Epithelial cell of prostate (primary cell): Measurements from ENCODE around the gene TCP11X2.
"Not testable (repeated sequence)": the region's sequence is repeated elsewhere in the genome, so short reads cannot be mapped to it uniquely, and the experiment has no call there.

ENCODE experiments used
- DNase-seq: peaks from one replicate; pipeline ENCODE4 v3.0.0-alpha.2; 2011; ENCODE audit warnings: low read depth, low spot score
- H3K27ac ChIP-seq: fragments of 450-650 bp; 2 replicates; pipeline ENCODE4 v1.5.1; 2017; ENCODE audit warnings: mild to moderate bottlenecking

Gene TCP11X2

DNA sequence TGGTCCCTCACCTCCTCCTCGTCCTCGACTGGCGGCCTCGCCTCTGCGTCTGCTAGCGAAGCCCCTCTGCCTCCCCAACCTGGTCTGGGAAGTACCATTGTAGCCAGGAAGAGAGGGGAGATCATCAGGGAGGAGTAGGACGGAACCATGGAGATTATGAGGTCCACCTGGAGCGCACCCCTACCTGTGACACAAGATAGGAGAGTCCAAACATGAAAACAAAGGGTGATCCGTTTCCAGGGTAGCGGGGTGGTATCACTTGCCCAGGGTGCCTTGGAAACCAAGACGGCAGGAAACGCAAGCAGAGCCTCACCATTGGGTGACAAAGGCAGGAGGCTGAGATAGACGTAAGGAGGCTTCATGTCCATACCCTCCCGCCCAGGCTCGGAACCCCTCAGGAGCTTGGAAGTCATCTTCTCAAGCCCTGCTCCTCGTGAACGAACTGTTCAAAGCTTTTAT is at the start of gene TCP11X2:
Gene TCP11X2, minus strand, starts transcription at position 51 of the 459 bp plus-strand sequence.
- not testable (repeated sequence) for H3K27ac ChIP-seq, DNase-seq

DNA sequence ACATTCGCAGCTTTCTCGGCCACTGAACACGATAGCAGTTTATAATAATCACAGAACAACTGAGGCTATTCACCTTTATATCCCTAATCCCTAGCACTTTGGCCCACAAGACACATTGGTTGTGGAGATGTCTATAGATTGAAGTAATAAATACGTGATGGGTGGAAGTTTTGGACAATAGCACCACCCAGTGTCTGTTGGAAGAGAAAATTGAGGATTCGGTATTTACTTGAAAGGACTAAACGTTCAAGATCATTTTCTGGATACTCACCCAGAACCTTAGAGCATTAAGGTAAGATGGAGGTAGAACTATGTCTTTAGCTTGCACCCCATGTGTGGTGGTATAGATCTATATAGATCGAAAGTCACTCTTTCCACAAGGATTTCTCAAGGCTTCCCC is 45.7 kb upstream of the TCP11X2 start:
- H3K27ac ChIP-seq: no peak overlapping the region
- DNase-seq: no peak

DNA sequence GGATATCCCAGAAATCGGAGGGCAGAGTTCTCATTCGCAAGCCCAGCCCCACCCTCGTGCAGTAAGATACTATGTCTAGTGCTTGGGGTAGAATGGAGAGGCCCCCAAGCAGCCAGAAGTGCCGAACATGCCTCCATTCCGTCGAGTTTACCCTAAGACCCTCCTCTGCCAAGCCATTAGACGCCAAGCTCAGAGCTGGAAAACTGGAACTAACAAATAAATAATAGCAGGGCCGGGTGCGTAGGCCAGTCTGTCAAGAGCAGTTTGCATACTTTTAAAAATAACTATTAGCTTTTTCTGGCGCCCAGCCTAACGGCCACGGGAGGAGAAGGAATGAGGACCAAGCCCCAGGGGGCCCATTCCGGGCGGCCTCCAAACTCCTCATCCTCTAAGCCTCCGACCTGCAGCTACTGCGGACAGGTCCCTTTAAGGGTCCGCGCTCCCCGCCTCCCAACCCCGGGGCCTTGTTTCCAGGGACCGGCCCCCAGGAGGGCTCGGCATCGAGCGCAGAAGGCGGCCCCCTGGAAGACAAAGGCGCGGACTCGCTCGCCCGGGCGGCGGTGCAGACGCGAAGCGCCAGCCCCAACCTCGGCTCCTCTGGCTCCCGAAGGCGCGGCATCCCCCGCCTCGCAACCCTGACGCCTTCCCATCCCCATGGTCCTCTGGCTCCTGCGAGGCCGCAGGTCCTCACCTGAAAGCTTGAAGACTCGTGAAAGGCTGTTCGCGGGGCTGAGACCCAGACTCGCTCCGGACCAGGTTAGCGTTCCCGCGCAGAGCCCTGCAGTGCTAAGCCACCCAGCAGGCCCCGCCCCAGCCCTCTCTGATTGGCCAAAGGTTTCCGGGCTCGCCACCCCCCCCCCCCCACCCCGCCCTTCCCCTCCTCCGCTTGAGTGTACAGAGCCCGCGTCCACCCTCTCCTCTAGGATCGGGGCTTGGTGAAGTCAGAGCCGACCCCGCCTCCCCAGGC is 44.6 kb upstream of the TCP11X2 start, which contains the start of gene TMSB15A:
Gene TMSB15A, minus strand, starts transcription at position 765 of the 967 bp plus-strand sequence.
- no peak for DNase-seq
- no peak within 1 kb of the TSS for H3K27ac ChIP-seq

DNA sequence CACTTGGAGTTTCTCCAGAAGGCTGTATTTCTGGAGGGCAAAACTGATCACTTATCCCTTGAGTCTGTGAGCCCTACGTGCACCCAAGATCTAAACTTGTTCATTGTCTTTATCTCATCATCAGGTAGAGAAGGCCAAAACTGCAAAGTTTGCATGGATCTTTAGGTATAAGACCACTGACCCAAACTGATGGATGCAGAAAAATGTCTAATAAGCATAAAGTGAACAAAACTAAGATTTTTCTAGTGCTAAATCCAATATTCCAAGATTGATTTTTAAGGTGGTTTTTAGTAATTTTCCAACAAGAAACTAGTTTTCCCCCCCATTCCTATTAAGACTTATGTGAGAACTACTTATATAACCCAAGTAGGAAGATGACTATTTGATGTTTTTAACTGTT is 42.9 kb upstream of the TCP11X2 start:
- H3K27ac ChIP-seq: no peak overlapping the region
- DNase-seq: no peak

DNA sequence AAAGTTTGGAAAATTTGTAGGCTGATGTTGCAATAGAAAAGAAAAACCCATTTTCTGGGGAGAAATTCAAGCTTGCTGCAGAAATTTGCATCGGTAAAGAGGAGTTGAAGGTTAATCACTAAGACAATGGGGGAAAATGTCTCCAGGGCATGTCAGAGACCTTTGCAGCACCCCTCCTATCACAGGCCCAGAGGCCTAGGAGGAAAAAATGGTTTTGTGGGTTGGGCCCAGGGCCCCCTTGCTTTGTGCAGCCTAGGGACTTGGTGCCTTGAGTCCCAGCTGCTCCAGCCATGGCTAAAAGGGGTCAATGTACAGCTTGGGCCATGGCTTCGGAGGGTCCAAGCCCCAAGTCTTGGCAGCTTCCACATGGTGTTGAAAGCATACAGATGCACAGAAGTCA is 27.1 kb upstream of the TCP11X2 start:
- H3K27ac ChIP-seq: no peak overlapping the region
- DNase-seq: no peak

DNA sequence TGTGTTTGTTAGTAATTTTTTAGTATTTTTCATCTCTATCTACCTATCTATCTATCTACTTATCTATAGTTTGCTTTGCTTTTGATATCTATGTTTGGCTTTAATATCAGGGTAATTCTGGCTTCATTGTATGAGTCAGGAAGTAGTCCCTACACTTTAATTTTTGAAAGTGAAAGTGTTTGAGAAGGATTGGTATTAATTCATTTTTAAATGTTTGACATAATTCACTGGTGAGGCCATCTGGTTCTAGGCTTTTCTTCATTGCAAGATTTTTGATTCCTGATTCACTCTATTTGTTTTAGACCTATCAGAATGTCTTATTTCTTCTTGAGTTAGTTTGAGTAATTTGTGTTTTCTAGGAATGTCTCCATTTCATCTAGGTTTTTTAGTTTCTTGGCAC is 20.2 kb upstream of the TCP11X2 start:
- no peak overlapping the region for H3K27ac ChIP-seq
- DNase-seq: no peak

DNA sequence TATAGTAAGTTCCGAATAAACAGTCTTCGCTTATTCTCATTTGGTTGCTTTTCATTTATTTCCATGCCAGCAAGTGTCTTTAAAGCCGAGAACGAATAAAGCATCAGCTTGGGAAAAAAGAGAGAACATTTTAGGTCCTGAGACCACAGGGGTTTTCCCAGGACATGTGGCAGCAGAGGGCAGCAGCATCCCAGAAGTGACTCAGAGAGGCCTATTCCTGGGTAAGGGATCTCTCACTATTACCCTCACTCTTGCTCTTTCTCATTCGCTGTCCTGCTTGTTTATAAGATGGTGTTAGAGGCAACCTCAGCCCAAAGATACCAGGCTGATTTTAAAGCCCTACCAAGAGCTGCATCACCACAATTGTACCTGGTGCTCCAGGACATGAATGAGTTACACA is 7.2 kb upstream of the TCP11X2 start:
- H3K27ac ChIP-seq, DNase-seq: not testable (repeated sequence)

DNA sequence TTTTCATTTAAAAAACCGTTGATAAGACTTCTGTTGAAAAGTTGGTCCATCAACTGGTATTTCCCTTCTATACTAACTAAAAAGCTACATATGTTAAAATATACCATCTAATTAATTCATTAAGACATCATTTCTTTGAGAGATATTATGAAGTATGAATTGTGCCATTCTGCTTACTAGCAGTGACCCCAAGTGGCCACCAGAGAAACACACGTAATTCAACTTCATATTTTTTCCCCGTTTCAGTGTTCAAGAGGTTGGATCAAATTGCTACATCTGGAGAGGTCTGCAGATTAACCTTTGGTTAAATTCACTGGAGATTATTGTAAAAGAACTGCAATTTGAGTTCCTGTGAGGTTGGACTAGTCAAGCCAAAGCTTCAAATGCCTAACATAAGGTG is 1.4 kb downstream of the TCP11X2 start:
- not testable (repeated sequence) for DNase-seq, H3K27ac ChIP-seq

DNA sequence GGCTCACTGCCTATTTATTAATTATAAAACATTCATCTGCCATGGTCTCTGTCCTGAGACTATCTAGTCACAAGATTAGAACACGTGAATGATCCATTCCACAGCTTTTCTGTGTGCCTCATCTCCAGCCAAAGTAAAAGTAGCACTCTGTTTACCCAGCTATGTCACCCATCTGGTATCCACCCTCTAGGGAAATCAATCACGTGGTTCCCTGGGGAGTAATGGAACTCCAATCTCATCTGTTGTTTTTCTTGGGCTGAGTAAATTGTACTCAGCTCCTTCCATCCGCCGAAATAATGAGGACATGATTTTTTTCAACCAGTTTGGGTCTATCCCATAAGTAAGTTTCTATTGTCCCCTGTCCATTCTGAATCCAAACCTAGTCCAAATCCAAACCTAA is 13.0 kb downstream of the TCP11X2 start:
- DNase-seq: not testable (repeated sequence)

DNA sequence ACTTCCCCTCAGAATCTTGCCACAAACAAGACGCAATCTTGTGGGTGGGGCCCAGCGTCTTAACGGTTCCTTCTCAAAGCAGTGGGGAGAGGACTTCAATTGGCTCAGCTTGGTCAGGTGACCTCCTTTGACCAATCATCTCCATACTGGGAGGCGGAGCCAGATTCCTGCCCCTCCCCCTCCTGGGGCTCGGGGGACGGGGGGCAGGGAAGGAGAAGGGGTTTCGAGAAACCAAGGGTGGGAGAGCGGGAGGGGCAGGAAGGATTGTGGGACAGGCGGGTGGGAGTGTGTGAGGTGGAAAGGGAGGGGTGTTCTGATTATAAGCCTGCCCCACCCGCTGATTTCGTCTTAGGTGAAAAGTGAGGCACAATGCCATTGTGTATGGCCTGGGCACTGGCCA is 31.7 kb downstream of the TCP11X2 start, which contains the start of gene NXF2B:
Gene NXF2B, minus strand, starts transcription at position 101 of the 400 bp plus-strand sequence. CDS start 59,972 bp downstream, outside the sequence.
- DNase-seq, H3K27ac ChIP-seq: not testable (repeated sequence)

More for the DNA sequence above, 13.0 kb downstream of the TCP11X2 start:
- H3K27ac ChIP-seq: not testable (repeated sequence)

DNA sequence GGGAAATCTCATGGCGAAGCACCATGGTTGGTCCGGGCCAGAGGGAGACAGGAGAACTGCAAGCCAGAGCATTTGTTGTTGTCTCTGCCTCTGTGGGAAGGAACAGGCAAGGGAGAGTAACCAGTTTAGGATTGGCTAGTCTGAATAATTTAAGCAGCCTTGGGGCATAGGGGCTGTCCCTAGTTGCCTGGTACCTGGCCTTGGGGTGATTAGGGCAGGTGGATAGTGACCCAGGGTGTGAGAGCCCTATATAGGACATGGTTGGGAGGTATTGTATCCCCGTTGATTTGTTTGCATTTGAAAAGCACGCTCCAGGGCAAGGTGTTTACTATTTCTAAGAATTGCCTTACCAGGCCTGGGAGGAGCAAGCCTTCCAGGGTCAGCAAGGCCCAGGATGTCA is 57.1 kb downstream of the TCP11X2 start:
- not testable (repeated sequence) for DNase-seq, H3K27ac ChIP-seq
